Measurements from ENCODE around the gene ARHGEF7. TPM values are rescaled to one million over a fixed set of nuclear protein-coding genes. Genes with fewer than 3 reads are reported as not detected.

ARHGEF7 gene
- total RNA-seq, 1 donor from 2014 or later = 270 TPM

GRCh38 chr13:111143865-111144540 lies 28.9 kb downstream of the ARHGEF7 start:
- H3K4me1 Mint-ChIP-seq (ENCODE audit: unreplicated experiment) = peaks cover 4% of the 10 kb centered on the region
- TF ChIP-seq CTCF (IDR thresholded peaks at IDR 0.05; ENCODE audit: unreplicated experiment) = no peak
- H3K4me3 Mint-ChIP-seq (ENCODE audit: unreplicated experiment) = no peak overlapping the region
- H3K27me3 Mint-ChIP-seq (ENCODE audit: unreplicated experiment) = peaks cover 4% of the 10 kb centered on the region
- no peaks in the 10 kb centered on the region for H3K36me3 Mint-ChIP-seq (ENCODE audit: low read depth, unreplicated experiment)
- H3K27ac Mint-ChIP-seq (ENCODE audit: unreplicated experiment) = no peak overlapping the region
- H3K9me3 Mint-ChIP-seq (ENCODE audit: unreplicated experiment) = no peaks in the 10 kb centered on the region
- DNase-seq (ENCODE audit: low spot score) = no peak

- Mint-ChIP-seq H3K27me3 (ENCODE audit: unreplicated experiment) (peaks cover 3% of the 10 kb centered on the region), H3K4me3 (ENCODE audit: unreplicated experiment) (no peak overlapping the region), H3K27ac (ENCODE audit: unreplicated experiment) (no peak overlapping the region), H3K36me3 (ENCODE audit: low read depth, unreplicated experiment) (no peaks in the 10 kb centered on the region), H3K9me3 (ENCODE audit: unreplicated experiment) (no peaks in the 10 kb centered on the region), H3K4me1 (ENCODE audit: unreplicated experiment) (peaks cover 4% of the 10 kb centered on the region)
- no peak for TF ChIP-seq CTCF (IDR thresholded peaks at IDR 0.05; ENCODE audit: unreplicated experiment)
- DNase-seq (ENCODE audit: low spot score) = no peak
Measured at GRCh38 chr13:111145071-111145470, 30.0 kb downstream of the ARHGEF7 start.

GRCh38 chr13:111145506-111145905 lies 30.4 kb downstream of the ARHGEF7 start:
- no peaks in the 10 kb centered on the region for H3K36me3 Mint-ChIP-seq (ENCODE audit: low read depth, unreplicated experiment)
- no peaks in the 10 kb centered on the region for H3K9me3 Mint-ChIP-seq (ENCODE audit: unreplicated experiment)
- H3K4me1 Mint-ChIP-seq (ENCODE audit: unreplicated experiment) = peaks cover 4% of the 10 kb centered on the region
- H3K4me3 Mint-ChIP-seq (ENCODE audit: unreplicated experiment) = no peak overlapping the region
- no peak for DNase-seq (ENCODE audit: low spot score)
- no peaks in the 10 kb centered on the region for H3K27me3 Mint-ChIP-seq (ENCODE audit: unreplicated experiment)
- no peak for TF ChIP-seq CTCF (IDR thresholded peaks at IDR 0.05; ENCODE audit: unreplicated experiment)
- H3K27ac Mint-ChIP-seq (ENCODE audit: unreplicated experiment) = no peak overlapping the region

GRCh38 chr13:111152844-111153243 lies 37.7 kb downstream of the ARHGEF7 start:
- Mint-ChIP-seq H3K36me3 (ENCODE audit: low read depth, unreplicated experiment) (no peaks in the 10 kb centered on the region), H3K9me3 (ENCODE audit: unreplicated experiment) (no peaks in the 10 kb centered on the region), H3K27me3 (ENCODE audit: unreplicated experiment) (peaks cover 8% of the 10 kb centered on the region), H3K4me3 (ENCODE audit: unreplicated experiment) (peak overlapping the region; percentile 91), H3K27ac (ENCODE audit: unreplicated experiment) (peak overlapping the region; percentile 83), H3K4me1 (ENCODE audit: unreplicated experiment) (peaks cover 19% of the 10 kb centered on the region)
- no peak for TF ChIP-seq CTCF (IDR thresholded peaks at IDR 0.05; ENCODE audit: unreplicated experiment)
- DNase-seq (ENCODE audit: low spot score) = no peak

GRCh38 chr13:111153279-111153976 lies 38.3 kb downstream of the ARHGEF7 start:
- no peaks in the 10 kb centered on the region for H3K9me3 Mint-ChIP-seq (ENCODE audit: unreplicated experiment)
- DNase-seq (ENCODE audit: low spot score) = peak; percentile 94
- peaks cover 19% of the 10 kb centered on the region for H3K4me1 Mint-ChIP-seq (ENCODE audit: unreplicated experiment)
- no peak for TF ChIP-seq CTCF (IDR thresholded peaks at IDR 0.05; ENCODE audit: unreplicated experiment)
- peak overlapping the region; percentile 83 for H3K27ac Mint-ChIP-seq (ENCODE audit: unreplicated experiment)
- peaks cover 8% of the 10 kb centered on the region for H3K27me3 Mint-ChIP-seq (ENCODE audit: unreplicated experiment)
- peak overlapping the region; percentile 91 for H3K4me3 Mint-ChIP-seq (ENCODE audit: unreplicated experiment)
- H3K36me3 Mint-ChIP-seq (ENCODE audit: low read depth, unreplicated experiment) = no peaks in the 10 kb centered on the region

All from endothelial cell (in vitro differentiated cells).